LNCAP (cell line): ENCODE data around the gene VCL.

ENCODE experiments used
- CTCF ChIP-seq: fragments of 450-650 bp; IDR thresholded peaks from 2 replicates; pipeline ENCODE4 v1.5.1; 2017; ENCODE audit warnings: mild to moderate bottlenecking

The VCL gene

DNA sequence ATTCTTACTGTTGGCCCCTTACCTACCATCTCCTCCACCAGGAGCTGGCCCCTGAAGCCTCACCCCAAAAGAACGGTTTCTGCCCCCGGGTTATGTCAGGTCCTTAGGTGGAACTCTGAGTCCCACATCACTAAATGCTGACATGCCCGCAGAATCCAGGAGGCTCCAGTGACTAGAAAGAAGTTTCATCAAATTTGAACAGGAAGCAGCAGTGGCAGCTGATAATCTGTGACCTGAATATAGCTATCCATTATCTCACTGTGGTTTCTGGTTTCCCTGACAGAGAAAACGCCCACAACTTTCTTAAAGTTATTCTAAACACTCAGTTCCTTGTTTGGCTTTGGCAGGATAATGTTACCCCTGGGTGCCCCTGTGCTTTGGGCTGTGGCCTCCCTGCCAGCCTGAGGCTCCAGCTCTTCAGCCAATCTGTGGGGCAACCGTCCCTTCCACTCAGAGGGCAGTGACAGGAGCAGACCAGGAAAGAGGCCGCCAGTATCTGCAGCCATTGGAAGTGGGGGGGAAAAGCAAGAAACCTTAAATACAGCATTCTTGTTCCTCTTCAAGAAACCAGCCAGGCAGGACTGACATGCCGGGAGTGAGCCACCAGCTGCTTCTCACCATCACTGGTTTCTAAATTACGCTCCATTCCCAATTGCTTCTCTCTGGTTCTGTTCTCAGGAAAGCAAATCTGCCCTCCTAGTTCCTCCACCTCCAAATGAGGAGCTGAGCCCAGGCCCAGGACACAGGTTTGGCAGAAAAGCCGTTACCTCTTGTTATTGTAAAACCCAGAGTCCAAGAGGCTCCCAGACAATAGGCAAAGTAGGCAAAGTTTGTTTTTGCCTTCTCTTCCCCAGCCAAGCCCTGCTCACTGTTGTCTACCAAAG, 41.2 kb upstream of the VCL start:
- no peak for TF ChIP-seq CTCF

DNA sequence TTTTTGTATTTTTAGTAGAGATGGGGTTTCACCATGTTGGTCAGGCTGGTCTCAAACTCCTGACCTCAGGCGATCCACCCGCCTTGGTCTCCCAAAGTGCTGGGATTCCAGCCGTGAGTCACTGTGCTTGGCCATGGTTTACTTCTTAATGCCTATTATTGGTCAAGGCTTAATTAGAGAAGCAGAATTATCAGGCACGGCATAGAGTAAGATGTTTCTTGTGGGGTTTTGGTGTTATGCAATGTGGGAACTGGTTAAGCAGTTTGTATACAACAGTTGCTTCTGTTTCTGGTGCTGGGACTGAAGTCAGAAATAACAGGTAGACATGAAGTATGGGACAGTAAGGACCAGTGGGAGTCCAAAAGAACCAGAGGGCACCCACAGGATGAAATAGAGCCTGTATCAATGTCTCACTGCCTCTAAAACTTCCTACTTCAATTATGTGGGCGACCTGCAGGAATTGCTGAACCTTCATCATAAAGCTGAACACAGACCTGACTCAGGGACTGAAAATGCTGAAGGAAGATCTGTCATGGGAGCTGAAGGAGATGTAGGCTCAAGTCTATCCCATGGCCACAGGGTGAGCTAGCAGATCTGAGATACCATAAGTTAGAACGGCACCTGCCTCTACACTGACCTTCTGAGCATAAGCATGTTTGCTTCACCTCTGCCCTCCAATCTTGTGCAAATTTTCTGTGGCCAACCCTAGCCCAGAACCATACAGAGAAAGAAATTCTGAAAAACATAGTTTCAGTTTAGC, 38.3 kb upstream of the VCL start:
- TF ChIP-seq CTCF = no peak

- TF ChIP-seq CTCF = no peak
Observed at GRCh38 chr10:73962386-73962785, 35.5 kb upstream of the VCL start.

DNA sequence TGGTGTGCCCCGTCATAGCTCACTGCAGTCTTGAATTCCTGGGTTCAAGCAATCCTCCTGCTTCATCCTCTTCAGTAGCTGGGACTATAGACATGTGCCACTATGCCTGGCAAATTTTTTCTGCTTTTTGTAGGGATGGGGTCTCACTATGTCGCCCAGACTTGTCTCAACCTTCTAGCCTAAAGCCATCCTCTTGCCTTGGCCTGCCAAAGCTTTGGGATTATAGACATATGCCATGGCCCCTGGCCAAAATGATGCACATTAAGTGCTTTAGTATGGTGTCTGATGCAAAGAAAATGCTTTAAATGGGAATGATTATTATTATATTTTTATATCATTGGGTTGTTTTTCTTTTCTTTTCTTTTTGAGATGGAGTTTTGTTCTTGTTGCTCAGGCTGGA, 33.2 kb upstream of the VCL start:
- TF ChIP-seq CTCF = no peak

- TF ChIP-seq CTCF = no peak
Observed at GRCh38 chr10:73965890-73966768, 31.8 kb upstream of the VCL start.

GRCh38 chr10:73967022-73967429, 30.9 kb upstream of the VCL start:
- TF ChIP-seq CTCF = no peak

DNA sequence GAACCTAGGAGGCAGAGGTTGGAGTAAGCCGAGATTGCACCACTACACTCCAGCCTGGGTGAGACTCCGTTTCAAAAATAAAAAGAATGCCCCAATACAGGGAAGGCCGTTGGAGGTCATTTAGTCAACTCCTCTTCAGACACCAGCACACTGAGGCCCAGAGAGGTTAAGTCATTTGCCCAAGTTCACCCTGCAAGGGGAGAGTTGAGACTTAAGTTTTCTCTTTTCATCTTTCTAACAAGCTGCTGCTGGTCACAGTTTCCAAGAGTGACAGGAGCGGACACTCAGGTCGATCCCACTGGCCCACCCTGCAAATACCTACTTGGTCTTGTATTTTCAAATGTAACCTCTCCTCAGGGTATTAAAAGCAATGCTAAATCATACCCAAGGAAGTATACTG, 30.4 kb upstream of the VCL start:
- no peak for TF ChIP-seq CTCF
